Esophagus squamous epithelium (tissue), 4 donors: Measurements from ENCODE around the gene FAM107B.

Experiments
- CTCF ChIP-seq, 6 experiments: fragments of 450-650 bp in 4 of 6; fragments of 200-600 bp in 2 of 6; sonication (generic) in 2 of 6; IDR thresholded peaks; one replicate each; pipeline ENCODE4 v1.5.1; 2016 to 2019; ENCODE audit warnings: antibody characterized with exemption in 6 of 6, mild to moderate bottlenecking in 4 of 6, moderate library complexity in 4 of 6
- POLR2A ChIP-seq, 4 donors: fragments of 450-650 bp; IDR thresholded peaks; one replicate each; pipeline ENCODE4 v1.6.1; 2017; ENCODE audit warnings: antibody characterized with exemption in 4 of 4, mild to moderate bottlenecking in 4 of 4, moderate library complexity in 3 of 4

GRCh38 chr10:14624600-14624999 lies 150.1 kb downstream of the FAM107B start:
- TF ChIP-seq CTCF (IDR thresholded peaks at IDR 0.05) (no peak), POLR2A (IDR thresholded peaks at IDR 0.05) (no peak)
